Keratinocyte (primary cell): ENCODE data around the gene MFNG.

Source experiments
- CTCF ChIP-seq, 3 experiments: IDR thresholded peaks in 1 of 3; conservative IDR thresholded peaks in 1 of 3; optimal IDR thresholded peaks in 1 of 3; 2 replicates in 2 of 3; 3 replicates in 1 of 3; pipeline versions ENCODE3 to v1.5.1; 2011; ENCODE audit warnings: low read length in 3 of 3, mild to moderate bottlenecking in 3 of 3, moderate library complexity in 2 of 3, control low read depth in 1 of 3, inconsistent platforms in 1 of 3; ENCODE audit not compliant: insufficient read depth in 2 of 3; ENCODE audit errors: extremely low read depth in 1 of 3
- EZH2 ChIP-seq: IDR thresholded peaks from one replicate; pipeline ENCODE4 v1.6.1; 2012; ENCODE audit warnings: inconsistent platforms, mild to moderate bottlenecking, low read length, moderate library complexity

GRCh38 chr22:37505989-37506388, 19.8 kb upstream of the MFNG start:
- TF ChIP-seq EZH2 (no peak), CTCF (optimal IDR thresholded peaks at IDR 0.05 in 1 of 3, IDR thresholded peaks at IDR 0.05 in 1 of 3, conservative IDR thresholded peaks at IDR 0.05 in 1 of 3; ENCODE audit: extremely low read depth in 1 of 3, insufficient read depth in 2 of 3, low read length in 3 of 3) (no peak)
